Endothelial cell of umbilical vein (primary cell): ENCODE measurements around the gene WTAP. TPM values are rescaled to one million over a fixed set of nuclear protein-coding genes. Genes with fewer than 3 reads are reported as not detected.

Experiments
- BruUV-seq: library from RNA; stranded (reverse); fragments of 400-500 nt; replicated peaks from 2 replicates; lab custom pipeline; 2021; lab: Mats Ljungman, UMichigan
- CTCF ChIA-PET: fragments of 300-600, 350-600 bp; sonication (Branson Sonifier 250); formaldehyde crosslinking; loops from one replicate; lab custom pipeline; 2021; ENCODE audit warnings: antibody characterized with exemption, inconsistent platforms; lab: Charles Lee
- POLR2A ChIA-PET: fragments of 300-600, 350-600 bp; sonication (Branson Sonifier 250); formaldehyde crosslinking; loops from one replicate; lab custom pipeline; 2021; ENCODE audit warnings: antibody characterized with exemption, inconsistent platforms; lab: Charles Lee
- DNase-seq: peaks from one replicate; pipeline ENCODE4 v3.0.0-alpha.2; 2011; ENCODE audit warnings: low read depth, low spot score
- FAIRE-seq: peaks from 2 replicates; lab custom pipeline; 2011; peaks lifted over from hg19 to GRCh38; lab: Jason Lieb, UNC
- H2AFZ ChIP-seq: 2 replicates; pipeline ENCODE4 v1.6.0; 2012; ENCODE audit warnings: low read depth, low read length, control low read depth, inconsistent platforms
- H3K27ac ChIP-seq: 2 replicates; pipeline ENCODE4 v1.5.1; 2011; ENCODE audit warnings: low read depth, mild to moderate bottlenecking, control low read depth, low read length, moderate library complexity; ENCODE audit not compliant: insufficient read depth
- H3K27me3 ChIP-seq, 2 experiments: 2 replicates each; pipeline versions ENCODE4 v1.6.0 to v1.6.1; 2011; ENCODE audit warnings: low read length in 2 of 2, mixed read lengths in 1 of 2; ENCODE audit not compliant: control insufficient read depth in 2 of 2, insufficient read depth in 2 of 2
- H3K36me3 ChIP-seq, 2 experiments: 2 replicates in 1 of 2; 3 replicates in 1 of 2; pipeline ENCODE4 v1.5.1; 2011; ENCODE audit warnings: low read length in 2 of 2, mild to moderate bottlenecking in 1 of 2, moderate library complexity in 1 of 2; ENCODE audit not compliant: control insufficient read depth in 2 of 2, insufficient read depth in 2 of 2; ENCODE audit errors: extremely low read depth in 1 of 2
- H3K4me1 ChIP-seq: 3 replicates; pipeline ENCODE4 v1.5.1; 2011; ENCODE audit warnings: mild to moderate bottlenecking, low read length; ENCODE audit not compliant: control insufficient read depth, insufficient read depth; ENCODE audit errors: extremely low read depth
- H3K4me2 ChIP-seq: 2 replicates; pipeline ENCODE4 v1.6.1; 2011; ENCODE audit warnings: low read length, control low read depth, mixed read lengths; ENCODE audit not compliant: insufficient read depth
- H3K4me3 ChIP-seq, 3 experiments: fragments of 200-600 bp in 1 of 3; sonication (generic), shearing (Covaris generic) in 1 of 3; replicated peaks in 1 of 3; 2 replicates each; pipeline ENCODE4 v1.5.1; 2011 to 2016; ENCODE audit warnings: control low read depth in 3 of 3, low read length in 3 of 3, mild to moderate bottlenecking in 2 of 3, inconsistent platforms in 1 of 3, low read depth in 1 of 3, moderate library complexity in 1 of 3; ENCODE audit not compliant: insufficient read depth in 1 of 3
- H3K79me2 ChIP-seq: 2 replicates; pipeline ENCODE4 v1.6.0; 2012; ENCODE audit warnings: low read length, inconsistent platforms; ENCODE audit not compliant: control insufficient read depth, insufficient read depth
- H3K9ac ChIP-seq: replicated peaks from 2 replicates; pipeline ENCODE3; 2011; ENCODE audit warnings: low read length, control low read depth; ENCODE audit not compliant: insufficient read depth; ENCODE audit errors: extremely low read depth
- H3K9me1 ChIP-seq: replicated peaks from 3 replicates; pipeline ENCODE4 v1.6.0; 2011; ENCODE audit warnings: mild to moderate bottlenecking, low read length; ENCODE audit not compliant: control insufficient read depth, insufficient read depth; ENCODE audit errors: extremely low read depth
- H3K9me3 ChIP-seq: replicated peaks from 2 replicates; pipeline ENCODE4 v1.5.1; 2012; ENCODE audit warnings: low read length, inconsistent platforms; ENCODE audit not compliant: control insufficient read depth, insufficient read depth
- H4K20me1 ChIP-seq: replicated peaks from 2 replicates; pipeline ENCODE3; 2011; ENCODE audit warnings: mild to moderate bottlenecking, low read length; ENCODE audit not compliant: control insufficient read depth, insufficient read depth; ENCODE audit errors: extremely low read depth
- CTCF ChIP-seq, 2 donors: IDR thresholded peaks; 1 replicate in 1 of 2; 2 replicates in 1 of 2; pipeline ENCODE4 v1.5.1; 2011; ENCODE audit warnings: low read length in 2 of 2, mild to moderate bottlenecking in 2 of 2, moderate library complexity in 2 of 2, control low read depth in 1 of 2, inconsistent platforms in 1 of 2, low read depth in 1 of 2; ENCODE audit not compliant: insufficient read depth in 1 of 2; ENCODE audit errors: extremely low read depth in 1 of 2
- EZH2 ChIP-seq: IDR thresholded peaks from 2 replicates; pipeline ENCODE4 v1.6.1; 2012; ENCODE audit warnings: borderline replicate concordance, low read depth, mild to moderate bottlenecking, moderate library complexity, low read length, inconsistent platforms; ENCODE audit not compliant: severe bottlenecking
- FOS ChIP-seq: IDR thresholded peaks from 2 replicates; pipeline ENCODE4 v1.6.1; 2011; ENCODE audit warnings: mild to moderate bottlenecking, low read length, moderate library complexity, borderline replicate concordance; ENCODE audit not compliant: insufficient read depth
- GATA2 ChIP-seq: IDR thresholded peaks from 2 replicates; pipeline ENCODE4 v1.7.0; 2011; ENCODE audit warnings: low read depth, mild to moderate bottlenecking, moderate library complexity, mixed read lengths, low read length; ENCODE audit not compliant: insufficient read length, insufficient read depth
- JUN ChIP-seq: IDR thresholded peaks from 2 replicates; pipeline ENCODE4 v1.6.1; 2011; ENCODE audit warnings: borderline replicate concordance, low read depth; ENCODE audit not compliant: insufficient read length, insufficient read depth
- MAX ChIP-seq: IDR thresholded peaks from 2 replicates; pipeline ENCODE4 v1.6.1; 2011; ENCODE audit not compliant: insufficient read depth, insufficient read length
- MYC ChIP-seq: IDR thresholded peaks from one replicate; pipeline ENCODE4 v1.6.1; 2011; ENCODE audit warnings: mild to moderate bottlenecking, low read depth, low read length
- POLR2A ChIP-seq: IDR thresholded peaks from 2 replicates; pipeline ENCODE4 v1.6.1; 2012; ENCODE audit warnings: low read depth, mild to moderate bottlenecking, control low read depth, low read length
- POLR2AphosphoS5 ChIP-seq: IDR thresholded peaks from 2 replicates; pipeline ENCODE4 v1.6.1; 2012; ENCODE audit warnings: low read depth, mild to moderate bottlenecking, control low read depth, low read length, moderate library complexity; ENCODE audit not compliant: insufficient read depth
- dilution Hi-C: fragments of 300-500 bp; cut with MboI; formaldehyde crosslinking; loops from one replicate; pipeline ENCODE4 v1.15.0; 2019; ENCODE audit warnings: low sequenced_read_pairs; ENCODE audit not compliant: extremely low pct_ligation_motif_present
- intact Hi-C: fragments of 100-400 bp; cut with micrococcal nuclease; formaldehyde crosslinking; loops from one replicate; pipeline ENCODE4 v1.10.0; 2022
- polyA plus RNA-seq, 4 experiments: library from polyadenylated mRNA; depleted of rRNA in 3 of 4; stranded (reverse) in 3 of 4; unstranded in 1 of 4; fragments of >200 nt; gene quantifications; 2 replicates each; pipeline versions ENCODE4 v1.2.1 to v1.2.3, GENCODE V29; 2011 to 2012; ENCODE audit warnings: missing spikeins in 1 of 4
- total RNA-seq: library from RNA; stranded (reverse); gene quantifications from 2 replicates; pipeline ENCODE4 v1.2.3, GENCODE V29; 2021

The WTAP gene
- total and polyA plus RNA-seq, 2 donors (not counting 3 experiments of a cell fraction or from before 2014, with no cell fraction given): 21.7 to 81.6 TPM

GRCh38 chr6:159778131-159778530, 50.8 kb downstream of the WTAP start:
- peaks cover 29 to 33% of the 10 kb centered on the region in 2 experiments for H3K36me3 ChIP-seq
- H3K4me2 ChIP-seq: no peak overlapping the region
- TF ChIP-seq POLR2AphosphoS5: no peak
- no peak for TF ChIP-seq FOS
- TF ChIP-seq EZH2: no peak
- TF ChIP-seq GATA2: no peak
- no peak for TF ChIP-seq CTCF (IDR thresholded peaks at IDR 0.05; ENCODE audit: extremely low read depth in 1 of 2, insufficient read depth in 1 of 2, low read depth in 1 of 2, low read length in 2 of 2)
- TF ChIP-seq MYC: no peak
- TF ChIP-seq JUN: no peak
- no peak for TF ChIP-seq POLR2A
- TF ChIP-seq MAX: no peak
- no peaks in the 10 kb centered on the region for H3K27me3 ChIP-seq
- no TSS peak for BruUV-seq
- dilution Hi-C loops (no loop called here), intact Hi-C loops (no loop called here)
- no peaks in the 10 kb centered on the region for H3K9me3 ChIP-seq
- H3K4me1 ChIP-seq: no peaks in the 10 kb centered on the region
- ChIA-PET CTCF (interaction anchor here (0.7 kb wide), 1 partner anchor 189 kb away, joined by 4 read pairs; no protein-coding TSS in a partner anchor), POLR2A (no interaction called here)
- no peak for FAIRE-seq
- peaks cover 17% of the 10 kb centered on the region for H3K79me2 ChIP-seq
- no peak overlapping the region for H3K9ac ChIP-seq
- H3K27ac ChIP-seq: no peak overlapping the region
- H3K9me1 ChIP-seq: no peaks in the 10 kb centered on the region
- DNase-seq: no peak
- no peak overlapping the region for H3K4me3 ChIP-seq
- no peak overlapping the region for H2AFZ ChIP-seq
- no peaks in the 10 kb centered on the region for H4K20me1 ChIP-seq
